Measurements from ENCODE around the gene XPC.
"Not testable (repeated sequence)": the region's sequence is repeated elsewhere in the genome, so short reads cannot be mapped to it uniquely, and the experiment has no call there.

XPC gene

GRCh38 chr3:14119651-14120050 is 58.8 kb downstream of the XPC start:
- in situ Hi-C loops (cut with HindIII; ENCODE audit: low sequenced_read_pairs), result no loop called here
- DNase-seq (ENCODE audit: low read depth, low spot score), result no peak
- no peak overlapping the region for H3K4me3 ChIP-seq (ENCODE audit: low read depth, low read length)
- TF ChIP-seq CTCF (IDR thresholded peaks at IDR 0.05; ENCODE audit: low read depth, low read length), result no peak

GRCh38 chr3:14118400-14119381 is 59.7 kb downstream of the XPC start:
- in situ Hi-C loops (cut with HindIII; ENCODE audit: low sequenced_read_pairs), result no loop called here
- no peak overlapping the region for H3K4me3 ChIP-seq (ENCODE audit: low read depth, low read length)
- DNase-seq (ENCODE audit: low read depth, low spot score), result no peak
- no peak for TF ChIP-seq CTCF (IDR thresholded peaks at IDR 0.05; ENCODE audit: low read depth, low read length)

GRCh38 chr3:14117468-14118399 is 60.7 kb downstream of the XPC start:
- DNase-seq (ENCODE audit: low read depth, low spot score), result no peak
- no peak for TF ChIP-seq CTCF (IDR thresholded peaks at IDR 0.05; ENCODE audit: low read depth, low read length)
- no peak overlapping the region for H3K4me3 ChIP-seq (ENCODE audit: low read depth, low read length)
- in situ Hi-C loops (cut with HindIII; ENCODE audit: low sequenced_read_pairs), result no loop called here

- TF ChIP-seq CTCF (IDR thresholded peaks at IDR 0.05; ENCODE audit: low read depth, low read length), result peak; percentile 37
- in situ Hi-C loops (cut with HindIII; ENCODE audit: low sequenced_read_pairs), result no loop called here
- no peak overlapping the region for H3K4me3 ChIP-seq (ENCODE audit: low read depth, low read length)
- DNase-seq (ENCODE audit: low read depth, low spot score), result no peak
These were observed 64.3 kb downstream of the XPC start for GRCh38 chr3:14113965-14114635.

GRCh38 chr3:14110699-14111098 is 67.7 kb downstream of the XPC start:
- no peak for TF ChIP-seq CTCF (IDR thresholded peaks at IDR 0.05; ENCODE audit: low read depth, low read length)
- no peak overlapping the region for H3K4me3 ChIP-seq (ENCODE audit: low read depth, low read length)
- in situ Hi-C loops (cut with HindIII; ENCODE audit: low sequenced_read_pairs), result no loop called here
- no peak for DNase-seq (ENCODE audit: low read depth, low spot score)

GRCh38 chr3:14109821-14110220 is 68.6 kb downstream of the XPC start:
- DNase-seq (ENCODE audit: low read depth, low spot score); in situ Hi-C loops (cut with HindIII; ENCODE audit: low sequenced_read_pairs); H3K4me3 ChIP-seq (ENCODE audit: low read depth, low read length): not testable (repeated sequence)
